Liver (tissue), 3 donors: Measurements from ENCODE around the gene RBM15B.

Source experiments
- CTCF ChIP-seq: fragments of 150-350 bp; IDR thresholded peaks from 2 replicates; pipeline ENCODE4 v1.5.1; 2017; ENCODE audit warnings: improper control_type of control experiment, low read depth, low read length; ENCODE audit not compliant: missing input control
- EGR1 ChIP-seq, 2 donors: IDR thresholded peaks; 2 replicates each; pipeline ENCODE4 v1.6.1; 2016 to 2018; ENCODE audit warnings: antibody characterized with exemption in 2 of 2, low read depth in 2 of 2
- FOXA1 ChIP-seq: IDR thresholded peaks from 2 replicates; pipeline ENCODE4 v1.6.1; 2016; ENCODE audit warnings: antibody characterized with exemption
- HNF4A ChIP-seq, 2 donors: conservative IDR thresholded peaks; 2 replicates each; pipeline ENCODE4 v1.6.1; 2016; ENCODE audit warnings: antibody characterized with exemption in 2 of 2, mild to moderate bottlenecking in 2 of 2
- HNF4G ChIP-seq: IDR thresholded peaks from 2 replicates; pipeline ENCODE4 v1.6.1; 2016; ENCODE audit warnings: antibody characterized with exemption
- MAX ChIP-seq: IDR thresholded peaks from 2 replicates; pipeline ENCODE4 v1.6.1; 2016; ENCODE audit warnings: antibody characterized with exemption
- NR2F2 ChIP-seq: IDR thresholded peaks from 2 replicates; pipeline ENCODE4 v1.6.1; 2016; ENCODE audit warnings: antibody characterized with exemption
- RAD21 ChIP-seq, 2 donors: IDR thresholded peaks; 2 replicates each; pipeline ENCODE4 v1.6.1; 2016; ENCODE audit warnings: antibody characterized with exemption in 2 of 2, mild to moderate bottlenecking in 2 of 2
- SP1 ChIP-seq: IDR thresholded peaks from 2 replicates; pipeline ENCODE4 v1.6.1; 2018; ENCODE audit warnings: antibody characterized with exemption, mild to moderate bottlenecking
- TAF1 ChIP-seq: conservative IDR thresholded peaks from 2 replicates; pipeline ENCODE4 v1.6.1; 2016; ENCODE audit warnings: antibody characterized with exemption, mild to moderate bottlenecking
- YY1 ChIP-seq: IDR thresholded peaks from 2 replicates; pipeline ENCODE4 v1.6.1; 2016; ENCODE audit warnings: antibody characterized with exemption, mild to moderate bottlenecking
- TF ChIP-seq, protein P1 (sequence below): IDR thresholded peaks from 2 replicates; pipeline ENCODE4 v1.6.1; 2016; ENCODE audit warnings: antibody characterized with exemption
- TF ChIP-seq, protein P2 (sequence below): IDR thresholded peaks from 2 replicates; pipeline ENCODE4 v1.6.1; 2016; ENCODE audit warnings: antibody characterized with exemption
- donor health status: healthy.
- donor health status: healthy.

- TF ChIP-seq CTCF = no peak
- no peak for TF ChIP-seq RAD21 (IDR thresholded peaks at IDR 0.05)
- no peak for TF ChIP-seq YY1
- no peak for TF ChIP-seq EGR1 (IDR thresholded peaks at IDR 0.05; ENCODE audit: low read depth in 2 of 2)
- no peak for TF ChIP-seq TAF1
- TF ChIP-seq FOXA1 = no peak
- no peak for TF ChIP-seq MAX
- TF ChIP-seq SP1 = no peak
- TF ChIP-seq HNF4A (conservative IDR thresholded peaks at IDR 0.05) = no peak
- TF ChIP-seq, protein P1, sequence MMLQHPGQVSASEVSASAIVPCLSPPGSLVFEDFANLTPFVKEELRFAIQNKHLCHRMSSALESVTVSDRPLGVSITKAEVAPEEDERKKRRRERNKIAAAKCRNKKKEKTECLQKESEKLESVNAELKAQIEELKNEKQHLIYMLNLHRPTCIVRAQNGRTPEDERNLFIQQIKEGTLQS = no peak
- TF ChIP-seq, protein P2, sequence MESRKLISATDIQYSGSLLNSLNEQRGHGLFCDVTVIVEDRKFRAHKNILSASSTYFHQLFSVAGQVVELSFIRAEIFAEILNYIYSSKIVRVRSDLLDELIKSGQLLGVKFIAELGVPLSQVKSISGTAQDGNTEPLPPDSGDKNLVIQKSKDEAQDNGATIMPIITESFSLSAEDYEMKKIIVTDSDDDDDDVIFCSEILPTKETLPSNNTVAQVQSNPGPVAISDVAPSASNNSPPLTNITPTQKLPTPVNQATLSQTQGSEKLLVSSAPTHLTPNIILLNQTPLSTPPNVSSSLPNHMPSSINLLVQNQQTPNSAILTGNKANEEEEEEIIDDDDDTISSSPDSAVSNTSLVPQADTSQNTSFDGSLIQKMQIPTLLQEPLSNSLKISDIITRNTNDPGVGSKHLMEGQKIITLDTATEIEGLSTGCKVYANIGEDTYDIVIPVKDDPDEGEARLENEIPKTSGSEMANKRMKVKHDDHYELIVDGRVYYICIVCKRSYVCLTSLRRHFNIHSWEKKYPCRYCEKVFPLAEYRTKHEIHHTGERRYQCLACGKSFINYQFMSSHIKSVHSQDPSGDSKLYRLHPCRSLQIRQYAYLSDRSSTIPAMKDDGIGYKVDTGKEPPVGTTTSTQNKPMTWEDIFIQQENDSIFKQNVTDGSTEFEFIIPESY = no peak
- TF ChIP-seq NR2F2 = no peak
- TF ChIP-seq HNF4G = no peak
These were observed 9.1 kb downstream of the RBM15B start for GRCh38 chr3:51400166-51400565.
